SK-N-SH (cell line): ENCODE results near the gene CYB561D2. TPM values are rescaled to one million over a fixed set of nuclear protein-coding genes. Genes with fewer than 3 reads are reported as not detected.

Source experiments
- CTCF ChIA-PET: fragments of 300-600, 350-600 bp; formaldehyde crosslinking; extraction: SDS; loops from one replicate; lab custom pipeline; 2021; lab: Yijun Ruan, JAX
- POLR2A ChIA-PET: fragments of 350-600 bp; sonication (Branson Sonifier 250); formaldehyde crosslinking; extraction: SDS; loops from one replicate; lab custom pipeline; 2020; ENCODE audit warnings: antibody characterized with exemption, inconsistent platforms; lab: Yijun Ruan, JAX
- DNase-seq: peaks from one replicate; pipeline ENCODE4 v3.0.0; 2012
- H2AFZ ChIP-seq: fragments of 200-600 bp; sonication (generic); 2 replicates; pipeline ENCODE4 v1.8.1; 2016; ENCODE audit warnings: antibody characterized with exemption, mild to moderate bottlenecking, low read depth
- H3F3A ChIP-seq: fragments of 200-600 bp; sonication (generic); replicated peaks from 2 replicates; pipeline ENCODE3; 2016; ENCODE audit warnings: antibody characterized with exemption, mild to moderate bottlenecking; ENCODE audit not compliant: insufficient read depth
- H3K27ac ChIP-seq, 2 experiments: fragments of 200-500 bp in 1 of 2; fragments of 200-600 bp in 1 of 2; sonication (Bioruptor generic) in 1 of 2; sonication (generic), shearing (Covaris generic) in 1 of 2; 2 replicates each; pipeline versions ENCODE4 v1.5.1 to v1.6.1; 2014 to 2016; ENCODE audit warnings: low read depth in 2 of 2, inconsistent platforms in 1 of 2, low read length in 1 of 2, mild to moderate bottlenecking in 1 of 2, mixed read lengths in 1 of 2
- H3K27me3 ChIP-seq: fragments of 200-600 bp; sonication (generic), shearing (Covaris generic); 2 replicates; pipeline ENCODE4 v1.6.1; 2016; ENCODE audit warnings: mixed run types; ENCODE audit not compliant: insufficient read depth
- H3K36me3 ChIP-seq, 2 experiments: fragments of 200-500 bp in 1 of 2; fragments of 200-600 bp in 1 of 2; sonication (Bioruptor generic) in 1 of 2; sonication (generic) in 1 of 2; replicated peaks in 1 of 2; 2 replicates each; pipeline versions ENCODE3 to v1.5.1; 2014 to 2016; ENCODE audit warnings: low read length in 1 of 2, mild to moderate bottlenecking in 1 of 2; ENCODE audit not compliant: insufficient read depth in 2 of 2, control insufficient read depth in 1 of 2
- H3K4me1 ChIP-seq, 2 experiments: fragments of 200-500 bp in 1 of 2; fragments of 200-600 bp in 1 of 2; sonication (Bioruptor generic) in 1 of 2; sonication (generic), shearing (Covaris generic) in 1 of 2; 2 replicates each; pipeline versions ENCODE4 v1.5.1 to v1.6.1; 2014 to 2016; ENCODE audit warnings: low read depth in 1 of 2, low read length in 1 of 2, mixed run types in 1 of 2; ENCODE audit not compliant: insufficient read depth in 2 of 2, control insufficient read depth in 1 of 2
- H3K4me2 ChIP-seq: fragments of 200-600 bp; sonication (generic), shearing (Covaris generic); 2 replicates; pipeline ENCODE4 v1.6.1; 2017; ENCODE audit warnings: mixed run types
- H3K4me3 ChIP-seq, 2 experiments: fragments of 200-500 bp in 1 of 2; fragments of 200-600 bp in 1 of 2; sonication (Bioruptor generic) in 1 of 2; sonication (generic), shearing (Covaris generic) in 1 of 2; 2 replicates each; pipeline versions ENCODE4 v1.5.1 to v1.8.1; 2014 to 2016; ENCODE audit warnings: low read depth in 2 of 2, inconsistent platforms in 1 of 2, low read length in 1 of 2, mild to moderate bottlenecking in 1 of 2, mixed read lengths in 1 of 2, moderate library complexity in 1 of 2
- H3K79me2 ChIP-seq: fragments of 200-600 bp; sonication (generic); 2 replicates; pipeline ENCODE4 v1.8.1; 2017; ENCODE audit warnings: mild to moderate bottlenecking; ENCODE audit not compliant: insufficient read depth
- H3K9ac ChIP-seq: fragments of 200-600 bp; sonication (generic); 2 replicates; pipeline ENCODE4 v1.6.1; 2017; ENCODE audit warnings: mixed run types
- H3K9me2 ChIP-seq: fragments of 200-600 bp; sonication (generic); 2 replicates; pipeline ENCODE4 v1.6.1; 2017; ENCODE audit warnings: mixed run types
- H3K9me3 ChIP-seq: fragments of 200-600 bp; sonication (generic); 2 replicates; pipeline ENCODE4 v1.6.1; 2017; ENCODE audit warnings: mixed run types, mild to moderate bottlenecking, moderate library complexity
- H4K20me1 ChIP-seq: fragments of 200-600 bp; sonication (generic); 2 replicates; pipeline ENCODE4 v1.6.1; 2017; ENCODE audit warnings: mild to moderate bottlenecking, mixed run types; ENCODE audit not compliant: insufficient read depth
- ELF1 ChIP-seq: IDR thresholded peaks from 2 replicates; pipeline ENCODE4 v1.4.0; 2012
- EZH2phosphoT487 ChIP-seq: fragments of 200-600 bp; sonication (generic); IDR thresholded peaks from 2 replicates; pipeline ENCODE4 v1.6.1; 2017; ENCODE audit warnings: low read depth, mixed run types, mild to moderate bottlenecking, antibody characterized with exemption, moderate library complexity, borderline replicate concordance
- FOSL2 ChIP-seq: IDR thresholded peaks from 2 replicates; pipeline ENCODE4 v1.4.0; 2012; ENCODE audit warnings: low read depth, mild to moderate bottlenecking, moderate library complexity, borderline replicate concordance
- FOXM1 ChIP-seq: IDR thresholded peaks from 2 replicates; pipeline ENCODE4 v1.4.0; 2012; ENCODE audit warnings: low read depth, mild to moderate bottlenecking
- JUND ChIP-seq: IDR thresholded peaks from 2 replicates; pipeline ENCODE4 v1.4.0; 2012
- MEF2A ChIP-seq: IDR thresholded peaks from 2 replicates; pipeline ENCODE4 v1.4.0; 2012; ENCODE audit warnings: low read depth, borderline replicate concordance
- NFIC ChIP-seq: IDR thresholded peaks from 2 replicates; pipeline ENCODE4 v1.4.0; 2012; ENCODE audit warnings: borderline replicate concordance
- POLR2AphosphoS5 ChIP-seq: IDR thresholded peaks from 2 replicates; pipeline ENCODE4 v1.6.1; 2012; ENCODE audit warnings: low read depth, low read length
- RAD21 ChIP-seq: IDR thresholded peaks from 2 replicates; pipeline ENCODE4 v1.6.1; 2012; ENCODE audit warnings: mild to moderate bottlenecking, low read length
- RCOR1 ChIP-seq: fragments of 150-350 bp; IDR thresholded peaks from 2 replicates; pipeline ENCODE4 v1.6.1; 2017; ENCODE audit warnings: antibody characterized with exemption, low read length
- SIN3A ChIP-seq: IDR thresholded peaks from 2 replicates; pipeline ENCODE4 v1.6.1; 2012; ENCODE audit warnings: low read depth, mild to moderate bottlenecking, low read length, moderate library complexity, borderline replicate concordance
- USF1 ChIP-seq: IDR thresholded peaks from 2 replicates; pipeline ENCODE4 v1.4.0; 2012; ENCODE audit warnings: low read depth, borderline replicate concordance
- YY1 ChIP-seq: IDR thresholded peaks from 2 replicates; pipeline ENCODE4 v1.4.0; 2012; ENCODE audit warnings: low read depth, mild to moderate bottlenecking
- ZBTB33 ChIP-seq: IDR thresholded peaks from 2 replicates; pipeline ENCODE4 v1.4.0; 2012; ENCODE audit warnings: low read depth, borderline replicate concordance
- WGBS: methylation state at CpG from one replicate; pipeline ENCODE4 v1.1.6; 2017; ENCODE audit warnings: low lambda C conversion rate; 5-methylcytosine and 5-hydroxymethylcytosine counted together
- polyA plus RNA-seq, 3 experiments: library from polyadenylated mRNA; depleted of rRNA; stranded (reverse); fragments of >200 nt; gene quantifications; 2 replicates each; pipeline ENCODE4 v1.2.3, GENCODE V29; 2012
- TF ChIP-seq, protein P1 (sequence below): fragments of 200-600 bp; sonication (generic); IDR thresholded peaks from 2 replicates; pipeline ENCODE4 v1.6.1; 2017; ENCODE audit warnings: antibody characterized with exemption, mild to moderate bottlenecking, moderate library complexity
- TF ChIP-seq, protein P2 (sequence below): IDR thresholded peaks from 2 replicates; pipeline ENCODE4; 2012

CYB561D2 gene
- polyA plus RNA-seq, 1 of the 3 experiments (the other 2 are of a cell fraction), result 40.7 TPM

- Histone ChIP-seq H3K9me3 (no peaks in the 10 kb centered on the region), H3K4me1 (peaks cover 8 to 49% of the 10 kb centered on the region in 2 experiments; a peak in 2 of 4 replicates), H3F3A (no peaks in the 10 kb centered on the region), H3K27me3 (no peaks in the 10 kb centered on the region), H3K9me2 (no peaks in the 10 kb centered on the region), H3K27ac (peak overlapping the region; percentile 60 to 84; a peak in 3 of 4 replicates), H3K79me2 (peaks cover 59% of the 10 kb centered on the region), H3K4me2 (peak overlapping the region; percentile 94), H3K36me3 (peaks cover 20 to 41% of the 10 kb centered on the region in 2 experiments), H3K9ac (peak overlapping the region; percentile 87), H4K20me1 (peaks cover 52% of the 10 kb centered on the region), H3K4me3 (peak overlapping the region; percentile 77 to 95), H2AFZ (no peak overlapping the region)
- POLR2A ChIA-PET, result interaction anchor here (0.9 to 2.1 kb wide), 2 partner anchors 14 to 33 kb away, joined by 3 to 9 read pairs; no protein-coding TSS in a partner anchor
- 9% methylated on average over 8 of the region's 24 CpGs for WGBS
- no peak for DNase-seq
- TF ChIP-seq, protein P1, sequence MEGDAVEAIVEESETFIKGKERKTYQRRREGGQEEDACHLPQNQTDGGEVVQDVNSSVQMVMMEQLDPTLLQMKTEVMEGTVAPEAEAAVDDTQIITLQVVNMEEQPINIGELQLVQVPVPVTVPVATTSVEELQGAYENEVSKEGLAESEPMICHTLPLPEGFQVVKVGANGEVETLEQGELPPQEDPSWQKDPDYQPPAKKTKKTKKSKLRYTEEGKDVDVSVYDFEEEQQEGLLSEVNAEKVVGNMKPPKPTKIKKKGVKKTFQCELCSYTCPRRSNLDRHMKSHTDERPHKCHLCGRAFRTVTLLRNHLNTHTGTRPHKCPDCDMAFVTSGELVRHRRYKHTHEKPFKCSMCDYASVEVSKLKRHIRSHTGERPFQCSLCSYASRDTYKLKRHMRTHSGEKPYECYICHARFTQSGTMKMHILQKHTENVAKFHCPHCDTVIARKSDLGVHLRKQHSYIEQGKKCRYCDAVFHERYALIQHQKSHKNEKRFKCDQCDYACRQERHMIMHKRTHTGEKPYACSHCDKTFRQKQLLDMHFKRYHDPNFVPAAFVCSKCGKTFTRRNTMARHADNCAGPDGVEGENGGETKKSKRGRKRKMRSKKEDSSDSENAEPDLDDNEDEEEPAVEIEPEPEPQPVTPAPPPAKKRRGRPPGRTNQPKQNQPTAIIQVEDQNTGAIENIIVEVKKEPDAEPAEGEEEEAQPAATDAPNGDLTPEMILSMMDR, result no peak
- TF ChIP-seq ZBTB33 (no peak), FOSL2 (no peak), FOXM1 (no peak), MEF2A (no peak)
- TF ChIP-seq, all 33 proteins: peak for 0
- CTCF ChIA-PET, result interaction anchor here (4.0 to 6.4 kb wide), 2 partner anchors 32 to 69 kb away, joined by 33 to 57 read pairs; no protein-coding TSS in a partner anchor
Observed at GRCh38 chr3:50358355-50358910, 7.8 kb downstream of the CYB561D2 start.

DNA sequence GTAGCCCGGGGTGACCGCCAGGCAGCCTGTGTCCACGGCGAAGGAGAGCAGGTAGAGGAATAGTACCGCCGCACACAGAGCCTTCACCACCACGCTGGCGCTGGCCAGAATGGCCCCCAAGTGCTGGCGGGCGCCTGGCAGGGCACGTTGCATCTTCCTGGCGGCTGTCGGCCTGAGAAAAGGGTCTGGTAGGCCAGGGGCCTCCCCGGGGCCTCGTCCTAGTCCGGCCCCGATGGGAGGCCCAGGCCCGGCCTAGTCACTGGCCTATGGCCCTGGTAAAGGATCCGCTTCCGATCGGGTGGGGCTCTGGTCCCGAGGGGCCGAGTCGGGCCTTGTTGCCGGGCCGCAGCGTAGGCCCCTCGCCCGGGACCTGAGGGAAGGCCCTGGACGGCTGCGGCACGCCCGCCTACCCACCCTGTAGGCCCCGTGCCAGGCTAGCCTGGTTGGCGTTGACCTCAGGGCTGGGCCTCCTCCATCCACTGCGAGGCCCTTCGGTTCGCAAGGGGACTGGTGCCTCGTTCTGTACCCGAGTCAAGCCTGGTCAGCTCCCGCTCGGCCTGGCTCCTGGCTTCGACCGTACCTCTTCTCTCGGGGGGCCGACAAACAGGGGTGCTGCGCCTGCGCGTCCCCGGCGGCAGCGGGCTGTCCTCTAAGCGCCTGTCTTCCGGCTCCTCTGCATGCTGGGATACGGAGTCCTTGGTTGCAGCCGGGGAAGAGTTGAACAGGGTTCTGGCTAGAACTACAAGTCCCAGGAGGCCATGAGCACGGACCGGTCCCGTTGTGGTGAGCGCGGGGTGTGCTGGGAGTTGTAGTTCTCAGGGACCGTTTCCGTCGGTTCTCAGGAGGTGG is 8.5 kb downstream of the CYB561D2 start, which contains the start of gene TMEM115:
TSS of gene TMEM115 (minus strand) at position 611 of the 849 bp plus-strand sequence. CDS start at position 153, 458 bp downstream.
- H3K4me2 ChIP-seq, result peak within 1 kb of the TSS; percentile 94
- H3K27me3 ChIP-seq, result no peaks in the 10 kb centered on the region
- peaks cover 8 to 49% of the 10 kb centered on the region in 2 experiments; a peak in 2 of 4 replicates for H3K4me1 ChIP-seq
- H4K20me1 ChIP-seq, result peaks cover 45% of the 10 kb centered on the region
- H3K27ac ChIP-seq, result peak within 1 kb of the TSS; percentile 60 to 84; a peak in 3 of 4 replicates
- H3K36me3 ChIP-seq, result peaks cover 18 to 34% of the 10 kb centered on the region in 2 experiments
- H3K9me2 ChIP-seq, result no peaks in the 10 kb centered on the region
- H2AFZ ChIP-seq, result peak within 1 kb of the TSS; percentile 92
- H3K9me3 ChIP-seq, result no peaks in the 10 kb centered on the region
- POLR2A ChIA-PET, result interaction anchor here (0.6 to 1.6 kb wide), 9 partner anchors 8 to 1609 kb away, joined by 3 to 11 read pairs (median 3); partner anchors contain the start of genes CYB561D2 and NPRL2
- peak; percentile 98 for DNase-seq
- H3K79me2 ChIP-seq, result peaks cover 52% of the 10 kb centered on the region
- H3K4me3 ChIP-seq, result peak within 1 kb of the TSS; percentile 77 to 95
- CTCF ChIA-PET, result interaction anchor here (0.8 to 0.9 kb wide), 2 partner anchors 30 to 31 kb away, joined by 3 read pairs; no protein-coding TSS in a partner anchor
- peak within 1 kb of the TSS; percentile 87 for H3K9ac ChIP-seq
- 3% methylated on average over 20 of the region's 64 CpGs for WGBS
- H3F3A ChIP-seq, result no peaks in the 10 kb centered on the region
- TF ChIP-seq, protein P2, sequence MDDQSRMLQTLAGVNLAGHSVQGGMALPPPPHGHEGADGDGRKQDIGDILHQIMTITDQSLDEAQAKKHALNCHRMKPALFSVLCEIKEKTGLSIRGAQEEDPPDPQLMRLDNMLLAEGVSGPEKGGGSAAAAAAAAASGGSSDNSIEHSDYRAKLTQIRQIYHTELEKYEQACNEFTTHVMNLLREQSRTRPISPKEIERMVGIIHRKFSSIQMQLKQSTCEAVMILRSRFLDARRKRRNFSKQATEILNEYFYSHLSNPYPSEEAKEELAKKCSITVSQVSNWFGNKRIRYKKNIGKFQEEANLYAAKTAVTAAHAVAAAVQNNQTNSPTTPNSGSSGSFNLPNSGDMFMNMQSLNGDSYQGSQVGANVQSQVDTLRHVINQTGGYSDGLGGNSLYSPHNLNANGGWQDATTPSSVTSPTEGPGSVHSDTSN, result no peak; the same call in 1 of the 2 replicates
- TF ChIP-seq EZH2phosphoT487 (no peak), POLR2AphosphoS5 (peak; percentile 56; the same call in 1 of the 2 replicates), RCOR1 (no peak), ZBTB33 (peak; percentile 65; the same call in 1 of the 2 replicates), JUND (no peak), RAD21 (no peak), USF1 (peak; percentile 47; the same call in 1 of the 2 replicates), FOSL2 (no peak), NFIC (peak; percentile 21; the same call in 1 of the 2 replicates), SIN3A (no peak; the same call in 1 of the 2 replicates), YY1 (no peak), FOXM1 (no peak), ELF1 (peak; percentile 96)
